Keratinocyte (primary cell): ENCODE measurements around the gene MAP3K5. TPM values are rescaled to one million over a fixed set of nuclear protein-coding genes. Genes with fewer than 3 reads are reported as not detected.

Experiments
- DNase-seq: peaks from one replicate; pipeline ENCODE4 v3.0.0-alpha.2; 2011; ENCODE audit warnings: low read depth, missing footprints, low spot score
- FAIRE-seq: peaks from 2 replicates; lab custom pipeline; 2011; peaks lifted over from hg19 to GRCh38; lab: Jason Lieb, UNC
- H2AFZ ChIP-seq: 2 replicates; pipeline ENCODE4 v1.6.0; 2012; ENCODE audit warnings: low read length, control low read depth, inconsistent platforms; ENCODE audit not compliant: control insufficient read depth
- H3K27ac ChIP-seq: 2 replicates; pipeline ENCODE4 v1.5.1; 2011; ENCODE audit warnings: low read length; ENCODE audit not compliant: control insufficient read depth, insufficient read depth
- H3K27me3 ChIP-seq: 3 replicates; pipeline ENCODE4 v1.6.0; 2011; ENCODE audit warnings: low read length; ENCODE audit not compliant: control insufficient read depth, insufficient read depth; ENCODE audit errors: extremely low read depth
- H3K36me3 ChIP-seq, 2 experiments: 2 replicates in 1 of 2; 3 replicates in 1 of 2; pipeline ENCODE4 v1.5.1; 2011; ENCODE audit warnings: low read length in 2 of 2, mild to moderate bottlenecking in 1 of 2; ENCODE audit not compliant: control insufficient read depth in 2 of 2, insufficient read depth in 2 of 2; ENCODE audit errors: extremely low read depth in 1 of 2
- H3K4me1 ChIP-seq: 3 replicates; pipeline ENCODE4 v1.5.1; 2011; ENCODE audit warnings: low read length; ENCODE audit not compliant: control insufficient read depth, insufficient read depth; ENCODE audit errors: extremely low read depth
- H3K4me2 ChIP-seq: 3 replicates; pipeline ENCODE4 v1.6.0; 2011; ENCODE audit warnings: low read depth, low read length; ENCODE audit not compliant: control insufficient read depth, insufficient read depth; ENCODE audit errors: extremely low read depth
- H3K4me3 ChIP-seq, 3 experiments: fragments of 200-600 bp in 1 of 3; sonication (generic) in 1 of 3; 2 replicates in 2 of 3; 3 replicates in 1 of 3; pipeline ENCODE4 v1.5.1; 2011 to 2016; ENCODE audit warnings: low read length in 3 of 3, mild to moderate bottlenecking in 3 of 3, control low read depth in 2 of 3, inconsistent platforms in 1 of 3, low read depth in 1 of 3, mixed read lengths in 1 of 3, mixed run types in 1 of 3, moderate library complexity in 1 of 3; ENCODE audit not compliant: control insufficient read depth in 2 of 3, insufficient read depth in 2 of 3; ENCODE audit errors: extremely low read depth in 1 of 3
- H3K79me2 ChIP-seq: 2 replicates; pipeline ENCODE4 v1.6.0; 2012; ENCODE audit warnings: low read length; ENCODE audit not compliant: control insufficient read depth, insufficient read depth
- H3K9ac ChIP-seq: 3 replicates; pipeline ENCODE4 v1.6.0; 2011; ENCODE audit warnings: low read length; ENCODE audit not compliant: control insufficient read depth, insufficient read depth; ENCODE audit errors: extremely low read depth
- H3K9me1 ChIP-seq: 3 replicates; pipeline ENCODE4 v1.6.0; 2011; ENCODE audit warnings: low read length; ENCODE audit not compliant: control insufficient read depth, insufficient read depth; ENCODE audit errors: extremely low read depth
- H3K9me3 ChIP-seq: 2 replicates; pipeline ENCODE4 v1.5.1; 2012; ENCODE audit warnings: low read depth, low read length; ENCODE audit not compliant: control insufficient read depth
- H4K20me1 ChIP-seq: 3 replicates; pipeline ENCODE4 v1.6.0; 2011; ENCODE audit warnings: low read length; ENCODE audit not compliant: control insufficient read depth, insufficient read depth; ENCODE audit errors: extremely low read depth
- EZH2 ChIP-seq: IDR thresholded peaks from one replicate; pipeline ENCODE4 v1.6.1; 2012; ENCODE audit warnings: inconsistent platforms, mild to moderate bottlenecking, low read length, moderate library complexity
- dilution Hi-C: fragments of 300-500 bp; cut with MboI; formaldehyde crosslinking; loops from one replicate; pipeline ENCODE4 v1.7.0; 2020; ENCODE audit warnings: low sequenced_read_pairs; ENCODE audit not compliant: extremely low pct_ligation_motif_present
- polyA plus RNA-seq, 5 experiments: library from polyadenylated mRNA; depleted of rRNA in 3 of 5; stranded (reverse) in 3 of 5; stranded (forward) in 1 of 5; unstranded in 1 of 5; fragments of >200 nt; gene quantifications; 1 replicate in 1 of 5; 2 replicates in 3 of 5; 3 replicates in 1 of 5; pipeline versions ENCODE4 v1.2.1 to v1.2.3, GENCODE V29; 2011 to 2012; ENCODE audit warnings: missing spikeins in 2 of 5, low read depth in 1 of 5, low replicate concordance in 1 of 5
- TF ChIP-seq, protein P1 (sequence below), 3 experiments: IDR thresholded peaks in 1 of 3; conservative IDR thresholded peaks in 1 of 3; optimal IDR thresholded peaks in 1 of 3; 2 replicates in 2 of 3; 3 replicates in 1 of 3; pipeline versions ENCODE3 to v1.5.1; 2011; ENCODE audit warnings: low read length in 3 of 3, mild to moderate bottlenecking in 3 of 3, moderate library complexity in 2 of 3, control low read depth in 1 of 3, inconsistent platforms in 1 of 3; ENCODE audit not compliant: insufficient read depth in 2 of 3; ENCODE audit errors: extremely low read depth in 1 of 3

The MAP3K5 gene
- polyA plus RNA-seq, 1 donor (not counting 4 experiments of a cell fraction or from before 2014, with no cell fraction given): 3.4 TPM

DNA sequence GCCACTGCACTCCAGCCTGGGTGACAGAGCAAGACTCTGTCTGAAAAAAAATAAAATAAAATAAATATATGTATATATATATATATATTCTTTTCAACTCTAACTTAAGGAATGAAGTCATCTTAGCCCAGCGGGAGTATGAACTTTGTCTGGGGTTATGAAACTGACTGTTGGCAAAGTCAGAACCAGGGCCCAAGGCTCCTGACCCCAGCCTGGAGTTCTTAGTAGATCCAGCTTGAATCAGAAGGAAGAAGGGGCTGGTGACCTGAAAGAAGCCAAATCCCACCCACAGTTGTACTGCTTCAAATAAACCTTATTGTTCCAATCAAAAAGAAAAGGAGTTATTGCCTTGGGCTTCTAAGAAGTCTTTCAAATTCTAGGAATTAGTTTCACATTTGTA lies 158.9 kb downstream of the MAP3K5 start:
- Histone ChIP-seq H3K79me2 (no peaks in the 10 kb centered on the region), H2AFZ (no peak overlapping the region), H3K4me2 (no peak overlapping the region), H3K36me3 (peaks cover 0 to 2% of the 10 kb centered on the region in 2 experiments), H3K4me1 (no peaks in the 10 kb centered on the region), H3K9ac (no peak overlapping the region), H3K9me3 (no peaks in the 10 kb centered on the region), H3K27me3 (no peaks in the 10 kb centered on the region), H4K20me1 (no peaks in the 10 kb centered on the region), H3K4me3 (no peak overlapping the region), H3K27ac (no peak overlapping the region), H3K9me1 (no peaks in the 10 kb centered on the region)
- no peak for DNase-seq
- no peak for TF ChIP-seq EZH2
- TF ChIP-seq, protein P1, sequence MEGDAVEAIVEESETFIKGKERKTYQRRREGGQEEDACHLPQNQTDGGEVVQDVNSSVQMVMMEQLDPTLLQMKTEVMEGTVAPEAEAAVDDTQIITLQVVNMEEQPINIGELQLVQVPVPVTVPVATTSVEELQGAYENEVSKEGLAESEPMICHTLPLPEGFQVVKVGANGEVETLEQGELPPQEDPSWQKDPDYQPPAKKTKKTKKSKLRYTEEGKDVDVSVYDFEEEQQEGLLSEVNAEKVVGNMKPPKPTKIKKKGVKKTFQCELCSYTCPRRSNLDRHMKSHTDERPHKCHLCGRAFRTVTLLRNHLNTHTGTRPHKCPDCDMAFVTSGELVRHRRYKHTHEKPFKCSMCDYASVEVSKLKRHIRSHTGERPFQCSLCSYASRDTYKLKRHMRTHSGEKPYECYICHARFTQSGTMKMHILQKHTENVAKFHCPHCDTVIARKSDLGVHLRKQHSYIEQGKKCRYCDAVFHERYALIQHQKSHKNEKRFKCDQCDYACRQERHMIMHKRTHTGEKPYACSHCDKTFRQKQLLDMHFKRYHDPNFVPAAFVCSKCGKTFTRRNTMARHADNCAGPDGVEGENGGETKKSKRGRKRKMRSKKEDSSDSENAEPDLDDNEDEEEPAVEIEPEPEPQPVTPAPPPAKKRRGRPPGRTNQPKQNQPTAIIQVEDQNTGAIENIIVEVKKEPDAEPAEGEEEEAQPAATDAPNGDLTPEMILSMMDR (optimal IDR thresholded peaks at IDR 0.05 in 1 of 3, IDR thresholded peaks at IDR 0.05 in 1 of 3, conservative IDR thresholded peaks at IDR 0.05 in 1 of 3; ENCODE audit: extremely low read depth in 1 of 3, insufficient read depth in 2 of 3, low read length in 3 of 3): no peak
- dilution Hi-C loops: no loop called here
- no peak for FAIRE-seq

DNA sequence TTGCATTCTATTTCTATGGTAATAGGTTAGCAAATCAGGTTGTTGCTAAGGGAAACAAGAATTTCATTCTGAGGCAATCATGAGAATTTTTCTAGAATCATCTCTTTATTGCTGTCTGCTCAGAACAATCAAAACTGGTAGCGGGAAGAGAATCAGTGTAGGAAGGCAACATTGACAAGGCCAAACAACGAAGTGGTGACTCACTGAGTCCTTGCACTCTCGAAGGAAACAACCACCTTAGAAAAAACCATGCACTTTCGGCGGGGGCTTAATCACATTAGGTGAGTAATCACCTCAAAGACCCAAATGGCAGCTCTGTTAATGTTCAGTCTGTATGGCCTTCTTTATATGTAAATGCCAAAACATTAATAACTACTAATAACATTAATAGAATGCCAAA lies 163.3 kb downstream of the MAP3K5 start:
- H3K4me2 ChIP-seq: no peak overlapping the region

More for the DNA sequence above, 163.3 kb downstream of the MAP3K5 start:
- Histone ChIP-seq H3K4me1 (no peaks in the 10 kb centered on the region), H3K27me3 (no peaks in the 10 kb centered on the region), H3K4me3 (no peak overlapping the region), H3K9me1 (no peaks in the 10 kb centered on the region), H3K79me2 (no peaks in the 10 kb centered on the region), H2AFZ (no peak overlapping the region), H3K36me3 (no peaks in the 10 kb centered on the region), H3K27ac (no peak overlapping the region), H3K9ac (no peak overlapping the region), H4K20me1 (no peaks in the 10 kb centered on the region), H3K9me3 (no peaks in the 10 kb centered on the region)
- TF ChIP-seq, protein P1 (optimal IDR thresholded peaks at IDR 0.05 in 1 of 3, IDR thresholded peaks at IDR 0.05 in 1 of 3, conservative IDR thresholded peaks at IDR 0.05 in 1 of 3; ENCODE audit: extremely low read depth in 1 of 3, insufficient read depth in 2 of 3, low read length in 3 of 3): no peak
- no peak for TF ChIP-seq EZH2
- dilution Hi-C loops: no loop called here
- DNase-seq (no peak), FAIRE-seq (no peak)
